KOPT-K1 (cell line): ENCODE data around the gene KNOP1.
"Not testable (repeated sequence)": the region's sequence is repeated elsewhere in the genome, so short reads cannot be mapped to it uniquely, and the experiment has no call there.

ENCODE experiments used
- H3K27ac ChIP-seq: fragments of 200-600 bp; sonication (generic); 2 replicates; pipeline ENCODE4 v1.5.1; 2016; ENCODE audit warnings: antibody characterized with exemption, mild to moderate bottlenecking, low read depth, low read length; ENCODE audit not compliant: poor library complexity, severe bottlenecking
- H3K36me3 ChIP-seq: fragments of 200-600 bp; sonication (generic); 2 replicates; pipeline ENCODE4 v1.5.1; 2017; ENCODE audit warnings: antibody characterized with exemption, mild to moderate bottlenecking, low read length, moderate library complexity; ENCODE audit not compliant: insufficient read depth
- H3K9me3 ChIP-seq: fragments of 200-600 bp; sonication (generic); 2 replicates; pipeline ENCODE4 v1.5.1; 2017; ENCODE audit warnings: antibody characterized with exemption, low read length, mild to moderate bottlenecking; ENCODE audit not compliant: insufficient read depth, poor library complexity, severe bottlenecking

Gene KNOP1

GRCh38 chr16:19716728-19717127 lies 1.3 kb downstream of the KNOP1 start:
- peaks cover 42% of the 10 kb centered on the region for H3K36me3 ChIP-seq
- H3K27ac ChIP-seq, result not testable (repeated sequence)

GRCh38 chr16:19716183-19716582 lies 1.8 kb downstream of the KNOP1 start:
- H3K9me3 ChIP-seq, result no peaks in the 10 kb centered on the region
- peaks cover 47% of the 10 kb centered on the region for H3K36me3 ChIP-seq
- no peak overlapping the region for H3K27ac ChIP-seq

More at GRCh38 chr16:19716728-19717127, 1.3 kb downstream of the KNOP1 start:
- not testable (repeated sequence) for H3K9me3 ChIP-seq

GRCh38 chr16:19715566-19715965 lies 2.5 kb downstream of the KNOP1 start:
- H3K9me3 ChIP-seq, result no peaks in the 10 kb centered on the region
- H3K36me3 ChIP-seq, result peaks cover 54% of the 10 kb centered on the region
- no peak overlapping the region for H3K27ac ChIP-seq

GRCh38 chr16:19713697-19714096 lies 4.3 kb downstream of the KNOP1 start:
- no peaks in the 10 kb centered on the region for H3K9me3 ChIP-seq
- peaks cover 72% of the 10 kb centered on the region for H3K36me3 ChIP-seq
- no peak overlapping the region for H3K27ac ChIP-seq

- H3K27ac ChIP-seq, result no peak overlapping the region
- peaks cover 84% of the 10 kb centered on the region for H3K36me3 ChIP-seq
- no peaks in the 10 kb centered on the region for H3K9me3 ChIP-seq
These were observed 5.5 kb downstream of the KNOP1 start for GRCh38 chr16:19712418-19713058.

GRCh38 chr16:19711643-19712042 lies 6.4 kb downstream of the KNOP1 start:
- H3K27ac ChIP-seq, result no peak overlapping the region

GRCh38 chr16:19710991-19711545 lies 7.0 kb downstream of the KNOP1 start:
- Histone ChIP-seq H3K27ac (no peak overlapping the region), H3K36me3 (peaks cover 94% of the 10 kb centered on the region)

More at GRCh38 chr16:19711643-19712042, 6.4 kb downstream of the KNOP1 start:
- Histone ChIP-seq H3K36me3 (peaks cover 91% of the 10 kb centered on the region), H3K9me3 (no peaks in the 10 kb centered on the region)

GRCh38 chr16:19710191-19710908 lies 7.7 kb downstream of the KNOP1 start:
- peaks cover 97% of the 10 kb centered on the region for H3K36me3 ChIP-seq
- no peak overlapping the region for H3K27ac ChIP-seq
- H3K9me3 ChIP-seq, result no peaks in the 10 kb centered on the region

More at GRCh38 chr16:19710991-19711545, 7.0 kb downstream of the KNOP1 start:
- no peaks in the 10 kb centered on the region for H3K9me3 ChIP-seq

GRCh38 chr16:19709381-19710136 lies 8.5 kb downstream of the KNOP1 start:
- Histone ChIP-seq H3K9me3 (no peaks in the 10 kb centered on the region), H3K36me3 (peaks cover 98% of the 10 kb centered on the region), H3K27ac (no peak overlapping the region)

GRCh38 chr16:19708296-19709205 lies 9.5 kb downstream of the KNOP1 start:
- peaks cover 98% of the 10 kb centered on the region for H3K36me3 ChIP-seq
- H3K9me3 ChIP-seq, result no peaks in the 10 kb centered on the region
- H3K27ac ChIP-seq, result no peak overlapping the region

- Histone ChIP-seq H3K36me3 (peaks cover 98% of the 10 kb centered on the region), H3K9me3 (no peaks in the 10 kb centered on the region), H3K27ac (no peak overlapping the region)
These were observed 10.3 kb downstream of the KNOP1 start for GRCh38 chr16:19707569-19708295.

GRCh38 chr16:19706846-19707245 lies 11.2 kb downstream of the KNOP1 start:
- H3K36me3 ChIP-seq, result peaks cover 98% of the 10 kb centered on the region
- H3K27ac ChIP-seq, result no peak overlapping the region
- H3K9me3 ChIP-seq, result no peaks in the 10 kb centered on the region

GRCh38 chr16:19705843-19706242 lies 12.2 kb downstream of the KNOP1 start:
- no peak overlapping the region for H3K27ac ChIP-seq
- peaks cover 97% of the 10 kb centered on the region for H3K36me3 ChIP-seq
- no peaks in the 10 kb centered on the region for H3K9me3 ChIP-seq

- Histone ChIP-seq H3K9me3 (no peaks in the 10 kb centered on the region), H3K36me3 (peaks cover 97% of the 10 kb centered on the region), H3K27ac (no peak overlapping the region)
These were observed 12.9 kb downstream of the KNOP1 start for GRCh38 chr16:19705146-19705501.
